HG03354 (cell line): Measurements from ENCODE around the gene GARNL3.

Experiments used
- ATAC-seq: cut with Tn5 transposase; IDR thresholded peaks from one replicate; pipeline ENCODE4 v1.9.1; 2021; ENCODE audit warnings: mild to moderate bottlenecking; ENCODE audit not compliant: unreplicated experiment, poor library complexity, severe bottlenecking

GARNL3 gene

GRCh38 chr9:127396808-127397645 is 132.5 kb downstream of the GARNL3 start, which contains the start of gene SLC2A8:
SLC2A8 (plus strand) TSS chr9:127397169; CDS start chr9:127397231, 62 bp downstream.
- peak; percentile 94 for ATAC-seq

- ATAC-seq: no peak
Observed at GRCh38 chr9:127397646-127398274, 133.2 kb downstream of the GARNL3 start.

- ATAC-seq: no peak
Observed at GRCh38 chr9:127398275-127398647, 133.7 kb downstream of the GARNL3 start.

GRCh38 chr9:127398715-127399400 is 134.3 kb downstream of the GARNL3 start:
- ATAC-seq: no peak

GRCh38 chr9:127399736-127400269 is 135.2 kb downstream of the GARNL3 start:
- ATAC-seq: no peak

GRCh38 chr9:127402401-127403090 is 138.0 kb downstream of the GARNL3 start:
- ATAC-seq: no peak

- ATAC-seq: no peak
Observed at GRCh38 chr9:127403507-127404192, 139.1 kb downstream of the GARNL3 start.

- no peak for ATAC-seq
Observed at GRCh38 chr9:127404631-127405030, 140.1 kb downstream of the GARNL3 start.

- no peak for ATAC-seq
Observed at GRCh38 chr9:127405344-127406125, 141.0 kb downstream of the GARNL3 start.

GRCh38 chr9:127406799-127407491 is 142.4 kb downstream of the GARNL3 start:
- no peak for ATAC-seq

- no peak for ATAC-seq
Observed at GRCh38 chr9:127407492-127407843, 142.9 kb downstream of the GARNL3 start.

- no peak for ATAC-seq
Observed at GRCh38 chr9:127411122-127411521, 146.5 kb downstream of the GARNL3 start.

- no peak for ATAC-seq
Observed at GRCh38 chr9:127415141-127415540, 150.6 kb downstream of the GARNL3 start.

GRCh38 chr9:127415657-127416056 is 151.1 kb downstream of the GARNL3 start:
- ATAC-seq: no peak

- ATAC-seq: no peak
Observed at GRCh38 chr9:127417131-127418036, 152.8 kb downstream of the GARNL3 start.

GRCh38 chr9:127418037-127418471 is 153.5 kb downstream of the GARNL3 start:
- no peak for ATAC-seq

GRCh38 chr9:127419348-127419747 is 154.8 kb downstream of the GARNL3 start:
- no peak for ATAC-seq
